H1 (cell line): ENCODE measurements around the gene GLB1L3. TPM values are rescaled to one million over a fixed set of nuclear protein-coding genes. Genes with fewer than 3 reads are reported as not detected.

Source experiments
- CTCF ChIA-PET: fragments of 300-600 bp; sonication (Branson Sonifier 250); formaldehyde crosslinking; loops from one replicate; lab custom pipeline; 2021; ENCODE audit not compliant: partially characterized antibody; lab: Charles Lee
- POLR2A ChIA-PET: fragments of 300-600 bp; sonication (Branson Sonifier 250); formaldehyde crosslinking; loops from one replicate; lab custom pipeline; 2021; ENCODE audit warnings: inconsistent platforms; ENCODE audit not compliant: partially characterized antibody; lab: Charles Lee
- DNase-seq, 2 experiments: peaks; one replicate each; pipeline versions ENCODE4 v3.0.0 to v3.0.0-alpha.2; 2010 to 2022; ENCODE audit warnings: low spot score in 2 of 2, low read depth in 1 of 2, mixed read lengths in 1 of 2
- FAIRE-seq: peaks from 2 replicates; lab custom pipeline; 2011; peaks lifted over from hg19 to GRCh38; lab: Jason Lieb, UNC
- H2AFZ ChIP-seq: 2 replicates; pipeline ENCODE4 v1.8.1; 2012; ENCODE audit warnings: low read length, inconsistent platforms
- H2AK5ac ChIP-seq: 2 replicates; pipeline ENCODE4 v1.6.1; 2013; ENCODE audit warnings: low read depth, low read length
- H2BK120ac ChIP-seq: replicated peaks from 2 replicates; pipeline ENCODE3; 2013; ENCODE audit warnings: low read depth, low read length, inconsistent platforms
- H2BK12ac ChIP-seq: 2 replicates; pipeline ENCODE4 v1.6.1; 2013; ENCODE audit warnings: low read depth, low read length
- H2BK15ac ChIP-seq: 2 replicates; pipeline ENCODE4 v1.6.1; 2013; ENCODE audit warnings: low read length
- H2BK20ac ChIP-seq: 2 replicates; pipeline ENCODE4 v1.6.1; 2013; ENCODE audit warnings: low read length
- H2BK5ac ChIP-seq: 2 replicates; pipeline ENCODE4 v1.6.1; 2013; ENCODE audit warnings: low read depth, low read length
- H3K14ac ChIP-seq: 2 replicates; pipeline ENCODE4 v1.6.1; 2013; ENCODE audit warnings: inconsistent platforms; ENCODE audit not compliant: insufficient read length
- H3K18ac ChIP-seq: 2 replicates; pipeline ENCODE4 v1.6.1; 2013; ENCODE audit warnings: low read length; ENCODE audit errors: extremely low read depth
- H3K23ac ChIP-seq: 2 replicates; pipeline ENCODE4 v1.6.1; 2013; ENCODE audit warnings: inconsistent platforms; ENCODE audit not compliant: insufficient read length
- H3K23me2 ChIP-seq: 2 replicates; pipeline ENCODE4 v1.6.1; 2013; ENCODE audit warnings: low read depth, low read length
- H3K27ac ChIP-seq: 2 replicates; pipeline ENCODE4 v1.6.1; 2011; ENCODE audit warnings: low read depth, low read length, inconsistent platforms
- H3K27me3 ChIP-seq, 4 experiments: replicated peaks in 1 of 4; 1 replicate in 1 of 4; 2 replicates in 3 of 4; pipeline versions ENCODE4 v1.6.1 to v1.8.1; 2011 to 2013; ENCODE audit warnings: low read length in 3 of 4, mild to moderate bottlenecking in 3 of 4, inconsistent platforms in 2 of 4, mixed read lengths in 2 of 4, moderate library complexity in 1 of 4; ENCODE audit not compliant: control insufficient read depth in 3 of 4, insufficient read depth in 3 of 4; ENCODE audit errors: extremely low read depth in 1 of 4
- H3K36me3 ChIP-seq, 4 experiments: 2 replicates each; pipeline versions ENCODE4 v1.6.1 to v1.8.1; 2011 to 2013; ENCODE audit warnings: mild to moderate bottlenecking in 4 of 4, low read length in 3 of 4, moderate library complexity in 2 of 4, control low read depth in 1 of 4, inconsistent platforms in 1 of 4; ENCODE audit not compliant: insufficient read depth in 4 of 4, control insufficient read depth in 2 of 4
- H3K4ac ChIP-seq: replicated peaks from 2 replicates; pipeline ENCODE3; 2013; ENCODE audit warnings: low read length, low read depth, mixed read lengths, inconsistent platforms; ENCODE audit not compliant: insufficient read length
- H3K4me1 ChIP-seq, 4 experiments: replicated peaks in 1 of 4; 1 replicate in 1 of 4; 2 replicates in 3 of 4; pipeline versions ENCODE4 v1.6.1 to v1.8.1; 2011 to 2013; ENCODE audit warnings: low read length in 3 of 4, inconsistent platforms in 2 of 4, mixed read lengths in 1 of 4; ENCODE audit not compliant: insufficient read depth in 4 of 4, control insufficient read depth in 3 of 4
- H3K4me2 ChIP-seq, 2 experiments: 2 replicates each; pipeline versions ENCODE4 v1.6.1 to v1.8.1; 2011 to 2013; ENCODE audit warnings: low read depth in 2 of 2, low read length in 2 of 2, control low read depth in 1 of 2, inconsistent platforms in 1 of 2, mild to moderate bottlenecking in 1 of 2; ENCODE audit not compliant: insufficient read depth in 1 of 2
- H3K4me3 ChIP-seq, 4 experiments: fragments of 200-600, 300-600 bp in 1 of 4; sonication (generic), shearing (Covaris generic), sonication (Bioruptor Twin) in 1 of 4; 2 replicates each; pipeline versions ENCODE4 v1.5.1 to v1.8.1; 2011 to 2016; ENCODE audit warnings: low read length in 4 of 4, low read depth in 3 of 4, control low read depth in 2 of 4, inconsistent platforms in 2 of 4, mild to moderate bottlenecking in 2 of 4, mixed read lengths in 1 of 4, moderate library complexity in 1 of 4; ENCODE audit not compliant: insufficient read depth in 2 of 4; ENCODE audit errors: extremely low read depth in 1 of 4
- H3K56ac ChIP-seq: replicated peaks from 2 replicates; pipeline ENCODE3; 2013; ENCODE audit warnings: low read depth, mild to moderate bottlenecking, mixed read lengths, low read length, inconsistent platforms; ENCODE audit not compliant: insufficient read length
- H3K79me1 ChIP-seq: 2 replicates; pipeline ENCODE4 v1.6.1; 2013; ENCODE audit warnings: low read depth, low read length, control low read depth
- H3K79me2 ChIP-seq, 2 experiments: 2 replicates each; pipeline versions ENCODE4 v1.6.1 to v1.8.1; 2012 to 2013; ENCODE audit warnings: low read length in 2 of 2, mild to moderate bottlenecking in 2 of 2, inconsistent platforms in 1 of 2; ENCODE audit not compliant: insufficient read depth in 2 of 2, control insufficient read depth in 1 of 2
- H3K9ac ChIP-seq, 4 experiments: replicated peaks in 1 of 4; 1 replicate in 1 of 4; 2 replicates in 3 of 4; pipeline versions ENCODE4 v1.6.1 to v1.8.1; 2011 to 2013; ENCODE audit warnings: low read depth in 3 of 4, low read length in 3 of 4, control low read depth in 2 of 4, mild to moderate bottlenecking in 2 of 4, moderate library complexity in 2 of 4, inconsistent platforms in 1 of 4; ENCODE audit errors: extremely low read depth in 1 of 4
- H3K9me3 ChIP-seq, 2 experiments: 2 replicates each; pipeline versions ENCODE4 v1.6.1 to v1.8.1; 2012 to 2013; ENCODE audit warnings: mild to moderate bottlenecking in 2 of 2, moderate library complexity in 2 of 2, control low read depth in 1 of 2, inconsistent platforms in 1 of 2, low read depth in 1 of 2, low read length in 1 of 2, mixed read lengths in 1 of 2; ENCODE audit not compliant: insufficient read depth in 2 of 2
- H4K20me1 ChIP-seq, 2 experiments: replicated peaks in 1 of 2; 2 replicates each; pipeline versions ENCODE3 to v1.8.1; 2011 to 2013; ENCODE audit warnings: inconsistent platforms in 2 of 2, low read length in 2 of 2, mild to moderate bottlenecking in 1 of 2; ENCODE audit not compliant: insufficient read depth in 2 of 2, control insufficient read depth in 1 of 2
- H4K5ac ChIP-seq: 2 replicates; pipeline ENCODE4 v1.6.1; 2013; ENCODE audit warnings: low read length, low read depth, mixed read lengths, inconsistent platforms; ENCODE audit not compliant: insufficient read length
- H4K8ac ChIP-seq: 2 replicates; pipeline ENCODE4 v1.8.0; 2013; ENCODE audit warnings: mild to moderate bottlenecking, moderate library complexity, low read length, inconsistent platforms; ENCODE audit not compliant: insufficient read depth; ENCODE audit errors: extremely low read depth
- H4K91ac ChIP-seq: replicated peaks from 2 replicates; pipeline ENCODE3; 2013; ENCODE audit warnings: low read length, mixed read lengths, inconsistent platforms; ENCODE audit not compliant: insufficient read length
- WGBS, 2 experiments: shearing (Covaris generic) in 1 of 2; methylation state at CpG; one replicate each; pipeline versions ENCODE4 v1.1.6 to v1.1.7; 2013 to 2015; ENCODE audit warnings: low lambda C conversion rate in 2 of 2, mixed read lengths in 2 of 2, inconsistent platforms in 1 of 2, low coverage in 1 of 2, missing lambda C conversion rate in 1 of 2; ENCODE audit not compliant: insufficient replicate concordance in 2 of 2, insufficient coverage in 1 of 2, insufficient read length in 1 of 2; ENCODE audit errors: extremely low coverage in 1 of 2, missing lambda C conversion rate in 1 of 2; 5-methylcytosine and 5-hydroxymethylcytosine counted together
- polyA plus RNA-seq, 7 experiments: library from polyadenylated mRNA; depleted of rRNA in 3 of 7; stranded (reverse) in 5 of 7; unstranded in 2 of 7; fragments of >200 nt in 5 of 7; fragments of 200-250 nt in 2 of 7; gene quantifications; 1 replicate in 5 of 7; 2 replicates in 1 of 7; 4 replicates in 1 of 7; pipeline versions ENCODE4 v1.2.1 to v1.2.3, GENCODE V29; 2011 to 2013; ENCODE audit warnings: missing spikeins in 2 of 7, mixed read lengths in 2 of 7
- total RNA-seq: library from RNA; stranded (reverse); fragmentation: NEBNext Ultra II Directional; extraction: Animal tissue kit (Norgen Biotek cat#: 25700); gene quantifications from 2 replicates; pipeline ENCODE4 v1.2.1, GENCODE V29; 2021

The GLB1L3 gene
- total and polyA plus RNA-seq, 2 of the 8 experiments (the other 6 are each of a cell fraction or from before 2014, with no cell fraction given), result 14.9 to 33.2 TPM

DNA sequence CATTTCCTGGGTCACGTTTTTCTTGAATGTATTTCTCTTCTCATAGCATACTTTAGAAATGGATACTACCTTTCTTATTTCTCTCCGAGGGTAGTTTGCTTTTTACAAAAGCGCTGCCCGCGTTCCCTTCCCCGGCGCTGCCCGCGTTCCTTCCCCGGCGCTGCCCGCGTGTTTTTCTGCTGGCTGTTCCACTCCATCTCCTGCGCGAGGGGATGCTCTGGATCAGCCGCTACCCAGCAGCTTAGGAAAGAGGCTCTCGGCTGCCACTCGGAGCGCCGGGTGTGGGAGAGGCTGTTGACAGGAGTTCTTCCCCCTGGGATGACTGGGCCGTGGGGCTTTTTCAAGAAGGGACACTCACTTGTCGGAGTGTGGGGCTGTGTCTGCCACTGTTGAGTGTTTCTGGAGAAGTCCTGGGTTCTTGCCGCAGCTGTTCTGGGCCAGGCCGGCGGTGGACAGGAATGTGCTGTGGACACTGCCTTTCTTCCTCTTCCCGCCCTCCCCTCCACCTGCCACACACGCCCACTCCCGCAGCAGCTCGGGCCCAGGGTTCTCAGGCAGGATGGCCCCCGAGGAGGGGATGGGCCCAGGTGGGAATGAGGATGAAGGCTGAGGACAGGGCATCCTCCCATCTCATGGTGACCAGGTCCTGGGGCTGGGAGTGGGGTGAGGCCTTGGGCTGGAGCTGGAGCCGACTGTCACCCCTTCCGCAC is 86.2 kb downstream of the GLB1L3 start:
- Histone ChIP-seq H4K20me1 (no peaks in the 10 kb centered on the region), H3K18ac (no peak overlapping the region)

More for the DNA sequence above, 86.2 kb downstream of the GLB1L3 start:
- Histone ChIP-seq H3K4ac (no peak overlapping the region), H3K9me3 (no peaks in the 10 kb centered on the region; a peak in 1 of 4 replicates), H3K36me3 (no peaks in the 10 kb centered on the region), H4K8ac (no peak overlapping the region), H2BK12ac (peak overlapping the region; percentile 12; the same call in 1 of the 2 replicates), H2BK5ac (no peak overlapping the region), H3K14ac (no peak overlapping the region), H3K79me1 (no peaks in the 10 kb centered on the region), H3K9ac (no peak overlapping the region), H3K79me2 (no peaks in the 10 kb centered on the region), H3K27ac (no peak overlapping the region), H4K5ac (no peak overlapping the region), H3K4me1 (no peaks in the 10 kb centered on the region; a peak in 1 of 7 replicates), H2AK5ac (no peak overlapping the region), H3K4me2 (no peak overlapping the region), H3K23ac (no peak overlapping the region), H3K4me3 (no peak overlapping the region), H2BK15ac (no peak overlapping the region), H3K56ac (no peak overlapping the region), H2BK120ac (no peak overlapping the region), H3K23me2 (no peaks in the 10 kb centered on the region), H4K91ac (peak overlapping the region; percentile 19), H2AFZ (no peak overlapping the region), H2BK20ac (no peak overlapping the region), H3K27me3 (peaks cover 0 to 15% (median 5%) of the 10 kb centered on the region in 4 experiments; a peak in 6 of 7 replicates)
- DNase-seq (no peak), FAIRE-seq (no peak)
- CTCF ChIA-PET, result interaction anchor here (0.6 to 1.1 kb wide), 5 partner anchors 10 to 394 kb away, joined by 3 read pairs; no protein-coding TSS in a partner anchor
- POLR2A ChIA-PET, result interaction anchor here (0.6 kb wide), 1 partner anchor 572 kb away, joined by 3 read pairs; no protein-coding TSS in a partner anchor
- WGBS, 2 experiments, result 92% methylated on average over 31 of the region's 32 CpGs; no CpG with 5 or more reads in 1 of the 2 experiments
